GM12891 (cell line): Measurements from ENCODE around the gene GPC5.

Experiments used
- POLR2A ChIP-seq: IDR thresholded peaks from 2 replicates; pipeline ENCODE4 v1.6.1; 2011; ENCODE audit warnings: low read depth, low read length, control low read depth
- POLR2AphosphoS5 ChIP-seq: IDR thresholded peaks from 2 replicates; pipeline ENCODE4 v1.6.1; 2011; ENCODE audit warnings: low read depth, low read length, control low read depth
- TAF1 ChIP-seq: IDR thresholded peaks from 2 replicates; pipeline ENCODE4 v1.6.1; 2011; ENCODE audit warnings: low read depth, low read length, control low read depth

GRCh38 chr13:92365904-92366303 is 967.5 kb downstream of the GPC5 start:
- TF ChIP-seq POLR2AphosphoS5 (no peak), POLR2A (no peak), TAF1 (no peak)
